ENCODE results near the gene SPIRE1.
"Not testable (repeated sequence)": the region's sequence is repeated elsewhere in the genome, so short reads cannot be mapped to it uniquely, and the experiment has no call there.

The SPIRE1 gene

GRCh38 chr18:12411456-12411855, 246.5 kb downstream of the SPIRE1 start:
- no peak overlapping the region for H3K4me2 ChIP-seq (ENCODE audit: low read depth, low read length, poor library complexity, severe bottlenecking)

GRCh38 chr18:12410747-12411146, 247.2 kb downstream of the SPIRE1 start:
- H2AFZ ChIP-seq (ENCODE audit: low read depth, low read length, severe bottlenecking); H3F3A ChIP-seq (ENCODE audit: insufficient read depth); H4K20me1 ChIP-seq (ENCODE audit: low read depth, low read length); H3K4me3 ChIP-seq (ENCODE audit: insufficient read depth, low read length, poor library complexity, severe bottlenecking); H3K27ac ChIP-seq (ENCODE audit: low read depth, low read length); H3K9me3 ChIP-seq (ENCODE audit: insufficient read depth, low read length); H3K9me2 ChIP-seq (replicated peaks; ENCODE audit: insufficient read depth, low read length); H3K4me2 ChIP-seq (ENCODE audit: low read depth, low read length, poor library complexity, severe bottlenecking); H3K9ac ChIP-seq (ENCODE audit: low read length); H3K36me3 ChIP-seq (ENCODE audit: low read length); H3K27me3 ChIP-seq (ENCODE audit: low read length): not testable (repeated sequence)
- H3K79me2 ChIP-seq (ENCODE audit: insufficient read depth, low read length), result peaks cover 38% of the 10 kb centered on the region

More at GRCh38 chr18:12411456-12411855, 246.5 kb downstream of the SPIRE1 start:
- Histone ChIP-seq H3K9me2 (replicated peaks; ENCODE audit: insufficient read depth, low read length) (no peaks in the 10 kb centered on the region), H3K4me3 (ENCODE audit: insufficient read depth, low read length, poor library complexity, severe bottlenecking) (no peak overlapping the region), H3K27me3 (ENCODE audit: low read length) (no peaks in the 10 kb centered on the region), H3K27ac (ENCODE audit: low read depth, low read length) (no peak overlapping the region), H3K79me2 (ENCODE audit: insufficient read depth, low read length) (peaks cover 38% of the 10 kb centered on the region), H3K9ac (ENCODE audit: low read length) (no peak overlapping the region), H3K9me3 (ENCODE audit: insufficient read depth, low read length) (no peaks in the 10 kb centered on the region), H2AFZ (ENCODE audit: low read depth, low read length, severe bottlenecking) (no peak overlapping the region), H3K36me3 (ENCODE audit: low read length) (no peaks in the 10 kb centered on the region), H3F3A (ENCODE audit: insufficient read depth) (peaks cover 5% of the 10 kb centered on the region; the same call in 1 of the 2 replicates), H4K20me1 (ENCODE audit: low read depth, low read length) (no peaks in the 10 kb centered on the region)
- TF ChIP-seq CTCF (IDR thresholded peaks at IDR 0.05; ENCODE audit: insufficient read depth, low read length, poor library complexity, severe bottlenecking) (no peak), EZH2phosphoT487 (conservative IDR thresholded peaks at IDR 0.05; ENCODE audit: low read length) (no peak)

DNA sequence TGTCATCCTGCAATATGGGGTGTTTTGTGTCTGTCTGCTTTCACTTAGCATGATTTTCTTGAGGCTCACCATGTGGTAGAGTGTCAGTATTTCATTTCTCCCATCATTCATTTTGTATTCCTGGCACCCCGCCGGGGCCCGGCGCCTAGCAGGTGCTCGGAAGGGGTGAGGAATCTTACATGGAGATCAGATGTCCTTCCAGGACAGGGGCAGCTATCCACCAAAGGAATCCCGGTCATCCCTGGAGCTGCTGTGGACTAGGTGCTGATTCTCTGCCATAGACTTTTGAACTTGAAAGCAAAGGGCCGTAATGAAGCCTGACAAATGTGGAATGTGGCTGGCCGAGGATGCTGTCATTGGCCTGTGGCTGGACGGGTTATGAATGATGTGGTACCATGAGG, 247.8 kb downstream of the SPIRE1 start:
- TF ChIP-seq EZH2phosphoT487 (conservative IDR thresholded peaks at IDR 0.05; ENCODE audit: low read length) (no peak), CTCF (IDR thresholded peaks at IDR 0.05; ENCODE audit: insufficient read depth, low read length, poor library complexity, severe bottlenecking) (no peak)
- Histone ChIP-seq H3K9me2 (replicated peaks; ENCODE audit: insufficient read depth, low read length) (no peaks in the 10 kb centered on the region), H3K4me2 (ENCODE audit: low read depth, low read length, poor library complexity, severe bottlenecking) (peak overlapping the region; percentile 99), H2AFZ (ENCODE audit: low read depth, low read length, severe bottlenecking) (no peak overlapping the region), H4K20me1 (ENCODE audit: low read depth, low read length) (no peaks in the 10 kb centered on the region), H3K9me3 (ENCODE audit: insufficient read depth, low read length) (no peaks in the 10 kb centered on the region), H3K9ac (ENCODE audit: low read length) (no peak overlapping the region), H3K79me2 (ENCODE audit: insufficient read depth, low read length) (peaks cover 38% of the 10 kb centered on the region), H3K4me3 (ENCODE audit: insufficient read depth, low read length, poor library complexity, severe bottlenecking) (no peak overlapping the region), H3F3A (ENCODE audit: insufficient read depth) (no peaks in the 10 kb centered on the region; the same call in 1 of the 2 replicates), H3K36me3 (ENCODE audit: low read length) (no peaks in the 10 kb centered on the region), H3K27ac (ENCODE audit: low read depth, low read length) (no peak overlapping the region), H3K27me3 (ENCODE audit: low read length) (no peaks in the 10 kb centered on the region)

- Histone ChIP-seq H3K9ac (ENCODE audit: low read length) (peak overlapping the region; percentile 73), H2AFZ (ENCODE audit: low read depth, low read length, severe bottlenecking) (no peak overlapping the region), H3K9me2 (replicated peaks; ENCODE audit: insufficient read depth, low read length) (no peaks in the 10 kb centered on the region), H3F3A (ENCODE audit: insufficient read depth) (no peaks in the 10 kb centered on the region; the same call in 1 of the 2 replicates), H3K36me3 (ENCODE audit: low read length) (no peaks in the 10 kb centered on the region), H3K27ac (ENCODE audit: low read depth, low read length) (peak overlapping the region; percentile 44; the same call in 1 of the 2 replicates), H3K79me2 (ENCODE audit: insufficient read depth, low read length) (peaks cover 38% of the 10 kb centered on the region), H3K27me3 (ENCODE audit: low read length) (no peaks in the 10 kb centered on the region), H3K4me2 (ENCODE audit: low read depth, low read length, poor library complexity, severe bottlenecking) (peak overlapping the region; percentile 99), H3K4me3 (ENCODE audit: insufficient read depth, low read length, poor library complexity, severe bottlenecking) (peak overlapping the region; percentile 67), H3K9me3 (ENCODE audit: insufficient read depth, low read length) (no peaks in the 10 kb centered on the region), H4K20me1 (ENCODE audit: low read depth, low read length) (no peaks in the 10 kb centered on the region)
- no peak for TF ChIP-seq EZH2phosphoT487 (conservative IDR thresholded peaks at IDR 0.05; ENCODE audit: low read length)
- no peak for TF ChIP-seq CTCF (IDR thresholded peaks at IDR 0.05; ENCODE audit: insufficient read depth, low read length, poor library complexity, severe bottlenecking)
These were observed 248.4 kb downstream of the SPIRE1 start for GRCh38 chr18:12409469-12409868.
